Measurements from ENCODE around the gene SLC25A29.

- TF ChIP-seq CTCF (IDR thresholded peaks at IDR 0.05; ENCODE audit: low read depth, low read length) (no peak), MYC (IDR thresholded peaks at IDR 0.05; ENCODE audit: low read depth, low read length) (no peak), POLR2A (IDR thresholded peaks at IDR 0.05; ENCODE audit: extremely low read depth, insufficient read length) (no peak), MAX (IDR thresholded peaks at IDR 0.05; ENCODE audit: low read depth, low read length) (no peak)
These were observed 13.3 kb downstream of the SLC25A29 start for GRCh38 chr14:100292776-100293461.
